ENCODE results near the gene COA7. TPM values are rescaled to one million over a fixed set of nuclear protein-coding genes. Genes with fewer than 3 reads are reported as not detected.

Gene COA7
- total and polyA plus RNA-seq, 10 of the 15 experiments (the other 5 are each of a cell fraction or from before 2014, with no cell fraction given) = 7.5 to 20.2 (median 15.4) TPM

GRCh38 chr1:52747450-52747849 is 49.3 kb upstream of the COA7 start (continued):
- TF ChIP-seq, protein P1, sequence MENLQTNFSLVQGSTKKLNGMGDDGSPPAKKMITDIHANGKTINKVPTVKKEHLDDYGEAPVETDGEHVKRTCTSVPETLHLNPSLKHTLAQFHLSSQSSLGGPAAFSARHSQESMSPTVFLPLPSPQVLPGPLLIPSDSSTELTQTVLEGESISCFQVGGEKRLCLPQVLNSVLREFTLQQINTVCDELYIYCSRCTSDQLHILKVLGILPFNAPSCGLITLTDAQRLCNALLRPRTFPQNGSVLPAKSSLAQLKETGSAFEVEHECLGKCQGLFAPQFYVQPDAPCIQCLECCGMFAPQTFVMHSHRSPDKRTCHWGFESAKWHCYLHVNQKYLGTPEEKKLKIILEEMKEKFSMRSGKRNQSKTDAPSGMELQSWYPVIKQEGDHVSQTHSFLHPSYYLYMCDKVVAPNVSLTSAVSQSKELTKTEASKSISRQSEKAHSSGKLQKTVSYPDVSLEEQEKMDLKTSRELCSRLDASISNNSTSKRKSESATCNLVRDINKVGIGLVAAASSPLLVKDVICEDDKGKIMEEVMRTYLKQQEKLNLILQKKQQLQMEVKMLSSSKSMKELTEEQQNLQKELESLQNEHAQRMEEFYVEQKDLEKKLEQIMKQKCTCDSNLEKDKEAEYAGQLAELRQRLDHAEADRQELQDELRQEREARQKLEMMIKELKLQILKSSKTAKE (IDR thresholded peaks at IDR 0.05; ENCODE audit: low read depth, poor library complexity, severe bottlenecking) = no peak
- TF ChIP-seq RELA (IDR thresholded peaks at IDR 0.05; ENCODE audit: borderline replicate concordance, partially characterized antibody) = no peak

DNA sequence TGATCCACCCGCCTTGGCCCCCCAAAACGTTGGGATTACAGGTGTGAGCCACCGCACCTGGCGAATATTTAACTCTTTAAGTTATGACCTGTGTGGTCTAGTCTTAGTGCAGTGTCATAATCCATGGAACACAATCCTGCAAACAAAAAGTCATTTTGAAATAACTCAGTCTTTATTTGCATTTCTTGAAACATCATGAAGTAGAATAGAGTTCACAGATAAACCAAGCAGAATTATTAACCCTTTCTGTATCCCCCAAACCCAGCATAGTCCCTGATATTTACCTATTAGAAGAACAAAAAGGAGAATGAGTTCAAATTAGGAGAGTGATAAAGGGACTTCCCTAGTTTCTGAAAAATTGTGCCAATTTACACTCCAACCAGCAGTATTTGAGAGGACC is 48.0 kb upstream of the COA7 start:
- Histone ChIP-seq H3K79me2 (ENCODE audit: control insufficient read depth, insufficient read depth, low read length) (peaks cover 2% of the 10 kb centered on the region), H2AFZ (ENCODE audit: control insufficient read depth, low read depth, low read length) (no peak overlapping the region), H3K27me3 (replicated peaks in 1 of 2; ENCODE audit: control insufficient read depth in 2 of 2, insufficient read depth in 2 of 2, low read length in 1 of 2) (no peaks in the 10 kb centered on the region), H3K9ac (ENCODE audit: control insufficient read depth, insufficient read depth, low read length) (no peak overlapping the region), H4K20me1 (ENCODE audit: control insufficient read depth, insufficient read depth) (no peaks in the 10 kb centered on the region), H3K4me3 (no peak overlapping the region), H3K4me2 (ENCODE audit: control insufficient read depth, insufficient read depth) (no peak overlapping the region), H3K36me3 (ENCODE audit: control insufficient read depth in 2 of 2, insufficient read depth in 2 of 2, low read length in 1 of 2) (no peaks in the 10 kb centered on the region), H3K27ac (ENCODE audit: control insufficient read depth, insufficient read depth) (no peak overlapping the region), H3K4me1 (ENCODE audit: control insufficient read depth, insufficient read depth, low read length) (no peaks in the 10 kb centered on the region), H3K9me3 (replicated peaks; ENCODE audit: control insufficient read depth, insufficient read depth, low read length) (no peaks in the 10 kb centered on the region)
- RAD21 ChIA-PET (ENCODE audit: unreplicated experiment) = no interaction called here
- SMC1A ChIA-PET (ENCODE audit: uncharacterized antibody, unreplicated experiment) = no interaction called here
- WGBS (ENCODE audit: insufficient coverage, insufficient replicate concordance, low lambda C conversion rate, missing lambda C conversion rate) = 96% methylated on average over 4 of the region's 4 CpGs
- TF ChIP-seq PAX8 (IDR thresholded peaks at IDR 0.05) (no peak), BRCA1 (IDR thresholded peaks at IDR 0.05; ENCODE audit: low read depth, low read length) (no peak), HCFC1 (IDR thresholded peaks at IDR 0.05; ENCODE audit: low read length) (no peak), NBN (IDR thresholded peaks at IDR 0.05) (no peak), RB1 (IDR thresholded peaks at IDR 0.05; ENCODE audit: borderline replicate concordance) (no peak), JUND (IDR thresholded peaks at IDR 0.05; ENCODE audit: low read depth, low read length) (no peak), RUNX3 (IDR thresholded peaks at IDR 0.05; ENCODE audit: low read length) (no peak), EP300 (IDR thresholded peaks at IDR 0.05; ENCODE audit: borderline replicate concordance in 1 of 2, control insufficient read depth in 1 of 2, low read depth in 2 of 2, low read length in 2 of 2) (no peak), SREBF2 (IDR thresholded peaks at IDR 0.05; ENCODE audit: low read length) (no peak)
- TF ChIP-seq, protein P2, sequence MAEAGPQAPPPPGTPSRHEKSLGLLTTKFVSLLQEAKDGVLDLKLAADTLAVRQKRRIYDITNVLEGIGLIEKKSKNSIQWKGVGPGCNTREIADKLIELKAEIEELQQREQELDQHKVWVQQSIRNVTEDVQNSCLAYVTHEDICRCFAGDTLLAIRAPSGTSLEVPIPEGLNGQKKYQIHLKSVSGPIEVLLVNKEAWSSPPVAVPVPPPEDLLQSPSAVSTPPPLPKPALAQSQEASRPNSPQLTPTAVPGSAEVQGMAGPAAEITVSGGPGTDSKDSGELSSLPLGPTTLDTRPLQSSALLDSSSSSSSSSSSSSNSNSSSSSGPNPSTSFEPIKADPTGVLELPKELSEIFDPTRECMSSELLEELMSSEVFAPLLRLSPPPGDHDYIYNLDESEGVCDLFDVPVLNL (IDR thresholded peaks at IDR 0.05; ENCODE audit: low read depth, low read length) = no peak
- TF ChIP-seq, protein P3, sequence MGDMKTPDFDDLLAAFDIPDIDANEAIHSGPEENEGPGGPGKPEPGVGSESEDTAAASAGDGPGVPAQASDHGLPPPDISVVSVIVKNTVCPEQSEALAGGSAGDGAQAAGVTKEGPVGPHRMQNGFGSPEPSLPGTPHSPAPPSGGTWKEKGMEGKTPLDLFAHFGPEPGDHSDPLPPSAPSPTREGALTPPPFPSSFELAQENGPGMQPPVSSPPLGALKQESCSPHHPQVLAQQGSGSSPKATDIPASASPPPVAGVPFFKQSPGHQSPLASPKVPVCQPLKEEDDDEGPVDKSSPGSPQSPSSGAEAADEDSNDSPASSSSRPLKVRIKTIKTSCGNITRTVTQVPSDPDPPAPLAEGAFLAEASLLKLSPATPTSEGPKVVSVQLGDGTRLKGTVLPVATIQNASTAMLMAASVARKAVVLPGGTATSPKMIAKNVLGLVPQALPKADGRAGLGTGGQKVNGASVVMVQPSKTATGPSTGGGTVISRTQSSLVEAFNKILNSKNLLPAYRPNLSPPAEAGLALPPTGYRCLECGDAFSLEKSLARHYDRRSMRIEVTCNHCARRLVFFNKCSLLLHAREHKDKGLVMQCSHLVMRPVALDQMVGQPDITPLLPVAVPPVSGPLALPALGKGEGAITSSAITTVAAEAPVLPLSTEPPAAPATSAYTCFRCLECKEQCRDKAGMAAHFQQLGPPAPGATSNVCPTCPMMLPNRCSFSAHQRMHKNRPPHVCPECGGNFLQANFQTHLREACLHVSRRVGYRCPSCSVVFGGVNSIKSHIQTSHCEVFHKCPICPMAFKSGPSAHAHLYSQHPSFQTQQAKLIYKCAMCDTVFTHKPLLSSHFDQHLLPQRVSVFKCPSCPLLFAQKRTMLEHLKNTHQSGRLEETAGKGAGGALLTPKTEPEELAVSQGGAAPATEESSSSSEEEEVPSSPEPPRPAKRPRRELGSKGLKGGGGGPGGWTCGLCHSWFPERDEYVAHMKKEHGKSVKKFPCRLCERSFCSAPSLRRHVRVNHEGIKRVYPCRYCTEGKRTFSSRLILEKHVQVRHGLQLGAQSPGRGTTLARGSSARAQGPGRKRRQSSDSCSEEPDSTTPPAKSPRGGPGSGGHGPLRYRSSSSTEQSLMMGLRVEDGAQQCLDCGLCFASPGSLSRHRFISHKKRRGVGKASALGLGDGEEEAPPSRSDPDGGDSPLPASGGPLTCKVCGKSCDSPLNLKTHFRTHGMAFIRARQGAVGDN (IDR thresholded peaks at IDR 0.05) = no peak
- FAIRE-seq (no peak), ATAC-seq (no peak), DNase-seq (ENCODE audit: low read depth, low spot score) (no peak)
- POLR2A ChIA-PET = no interaction called here
- intact Hi-C loops (cut with micrococcal nuclease; ENCODE audit: unreplicated experiment) = no loop called here
- no TSS peak for BruUV-seq (replicated peaks)
- CTCF ChIA-PET = interaction anchor here (1.4 kb wide), 1 partner anchor 19 kb away, joined by 4 read pairs; no protein-coding TSS in a partner anchor
- in situ Hi-C loops (cut with MboI) = no loop called here
